HCT116 (cell line): ENCODE data around the gene TMEM217. TPM values are rescaled to one million over a fixed set of nuclear protein-coding genes. Genes with fewer than 3 reads are reported as not detected.

Source experiments
- ATAC-seq: fragments of 200-7000 bp; cut with Tn5 transposase; 2 replicates; pipeline ENCODE4 v1.9.1; 2020; ENCODE audit warnings: mild to moderate bottlenecking, moderate library complexity
- BruUV-seq: library from RNA; stranded (reverse); fragments of 400-500 nt; replicated peaks from 2 replicates; lab custom pipeline; 2021; lab: Mats Ljungman, UMichigan
- CTCF ChIA-PET: fragments of 300-600 bp; sonication (Branson Sonifier 250); formaldehyde crosslinking; loops from one replicate; lab custom pipeline; 2021; ENCODE audit warnings: antibody characterized with exemption; lab: Charles Lee
- POLR2A ChIA-PET: fragments of 300-600, 350-600 bp; sonication (Branson Sonifier 250); formaldehyde crosslinking; loops from one replicate; lab custom pipeline; 2021; ENCODE audit warnings: antibody characterized with exemption; lab: Charles Lee
- RAD21 ChIA-PET, 2 experiments: fragments of 300-600 bp; sonication (Branson Sonifier 250); formaldehyde crosslinking; loops; one replicate each; lab custom pipeline; 2023; ENCODE audit warnings: low total read pairs in 2 of 2; ENCODE audit not compliant: uncharacterized antibody in 2 of 2, unreplicated experiment in 2 of 2, low non-redundant PET in 1 of 2; lab: Charles Lee
- DNase-seq: peaks from one replicate; pipeline ENCODE4 v3.0.0-alpha.2; 2010; ENCODE audit warnings: low read depth, low spot score
- H2AFZ ChIP-seq: fragments of 200-600 bp; shearing (Covaris generic), sonication (generic); 2 replicates; pipeline ENCODE4 v1.6.1; 2017; ENCODE audit warnings: low read depth, mixed run types, mixed read lengths, antibody characterized with exemption, low read length; ENCODE audit not compliant: poor library complexity, severe bottlenecking
- H3K27ac ChIP-seq: 2 replicates; pipeline ENCODE4 v1.5.1; 2012; ENCODE audit warnings: low read depth, low read length
- H3K27me3 ChIP-seq: fragments of 200-600 bp; sonication (generic); 2 replicates; pipeline ENCODE4 v1.6.1; 2016; ENCODE audit warnings: mixed run types, low read length, mixed read lengths; ENCODE audit not compliant: insufficient read depth
- H3K36me3 ChIP-seq, 2 experiments: fragments of 200-500 bp in 1 of 2; fragments of 200-600 bp in 1 of 2; sonication (Bioruptor generic) in 1 of 2; sonication (generic) in 1 of 2; 2 replicates each; pipeline versions ENCODE4 v1.5.1 to v1.6.1; 2014 to 2016; ENCODE audit warnings: low read length in 2 of 2, inconsistent platforms in 1 of 2, mixed read lengths in 1 of 2, mixed run types in 1 of 2; ENCODE audit not compliant: insufficient read depth in 2 of 2, control insufficient read depth in 1 of 2
- H3K4me1 ChIP-seq, 2 experiments: fragments of 200-600 bp in 1 of 2; sonication (generic) in 1 of 2; 2 replicates each; pipeline versions ENCODE4 v1.5.1 to v1.6.1; 2012 to 2017; ENCODE audit warnings: low read length in 2 of 2, inconsistent platforms in 1 of 2, mild to moderate bottlenecking in 1 of 2, mixed read lengths in 1 of 2, mixed run types in 1 of 2, moderate library complexity in 1 of 2; ENCODE audit not compliant: insufficient read depth in 2 of 2, control insufficient read depth in 1 of 2
- H3K4me2 ChIP-seq: fragments of 200-600 bp; sonication (generic); 2 replicates; pipeline ENCODE4 v1.6.1; 2017; ENCODE audit warnings: mixed run types, low read length, mixed read lengths
- H3K4me3 ChIP-seq, 2 experiments: fragments of 200-600 bp in 1 of 2; sonication (generic) in 1 of 2; replicated peaks in 1 of 2; 2 replicates each; pipeline ENCODE4 v1.5.1; 2011 to 2016; ENCODE audit warnings: low read length in 2 of 2, control low read depth in 1 of 2, low read depth in 1 of 2, mild to moderate bottlenecking in 1 of 2, mixed read lengths in 1 of 2, mixed run types in 1 of 2
- H3K79me2 ChIP-seq: fragments of 200-600 bp; sonication (generic); 2 replicates; pipeline ENCODE4 v1.6.1; 2017; ENCODE audit warnings: mild to moderate bottlenecking, mixed run types, low read length, moderate library complexity, mixed read lengths; ENCODE audit not compliant: insufficient read depth
- H3K9ac ChIP-seq: fragments of 200-600 bp; sonication (generic); 2 replicates; pipeline ENCODE4 v1.6.1; 2016; ENCODE audit warnings: low read length, mixed read lengths
- H3K9me2 ChIP-seq: fragments of 200-600 bp; sonication (generic), shearing (Covaris generic); 2 replicates; pipeline ENCODE4 v1.6.1; 2017; ENCODE audit warnings: mixed run types, mild to moderate bottlenecking, moderate library complexity; ENCODE audit not compliant: insufficient read depth
- H3K9me3 ChIP-seq, 2 experiments: fragments of 200-500 bp in 1 of 2; fragments of 200-600 bp in 1 of 2; sonication (Bioruptor generic) in 1 of 2; sonication (generic) in 1 of 2; 2 replicates each; pipeline ENCODE4 v1.6.1; 2014 to 2017; ENCODE audit warnings: low read length in 2 of 2, mixed read lengths in 2 of 2, inconsistent platforms in 1 of 2, low read depth in 1 of 2, mild to moderate bottlenecking in 1 of 2, mixed run types in 1 of 2, moderate library complexity in 1 of 2; ENCODE audit not compliant: control insufficient read depth in 1 of 2, insufficient read depth in 1 of 2
- H4K20me1 ChIP-seq: fragments of 200-600 bp; sonication (generic), shearing (Covaris generic); 2 replicates; pipeline ENCODE4 v1.6.1; 2017; ENCODE audit warnings: mixed run types, mild to moderate bottlenecking, moderate library complexity; ENCODE audit not compliant: insufficient read depth
- ATF3 ChIP-seq: IDR thresholded peaks from 2 replicates; pipeline ENCODE4 v1.6.1; 2012
- CBX3 ChIP-seq: IDR thresholded peaks from 2 replicates; pipeline ENCODE4 v1.6.1; 2012; ENCODE audit warnings: low read depth
- CEBPB ChIP-seq: IDR thresholded peaks from 2 replicates; pipeline ENCODE4 v1.6.1; 2012; ENCODE audit warnings: low read depth
- EGR1 ChIP-seq: IDR thresholded peaks from 2 replicates; pipeline ENCODE4 v1.6.1; 2012; ENCODE audit warnings: low read depth
- ELF1 ChIP-seq: IDR thresholded peaks from 2 replicates; pipeline ENCODE4 v1.6.1; 2012; ENCODE audit warnings: low read depth, borderline replicate concordance
- FOSL1 ChIP-seq: IDR thresholded peaks from 2 replicates; pipeline ENCODE4 v1.6.1; 2012; ENCODE audit warnings: low read depth
- JUND ChIP-seq: IDR thresholded peaks from 2 replicates; pipeline ENCODE4 v1.6.1; 2012
- MAX ChIP-seq: IDR thresholded peaks from 2 replicates; pipeline ENCODE4 v1.6.1; 2012
- POLR2AphosphoS5 ChIP-seq: IDR thresholded peaks from 2 replicates; pipeline ENCODE4 v1.6.1; 2011; ENCODE audit warnings: mild to moderate bottlenecking, low read depth, low read length, moderate library complexity
- SP1 ChIP-seq: IDR thresholded peaks from 2 replicates; pipeline ENCODE4 v1.6.1; 2012; ENCODE audit warnings: low read depth
- TCF7L2 ChIP-seq: IDR thresholded peaks from 2 replicates; pipeline ENCODE4 v1.7.0; 2011; ENCODE audit warnings: borderline replicate concordance, inconsistent platforms; ENCODE audit not compliant: insufficient read depth, insufficient read length; ENCODE audit errors: extremely low read depth
- YY1 ChIP-seq: IDR thresholded peaks from 2 replicates; pipeline ENCODE4 v1.6.1; 2011; ENCODE audit warnings: low read length, low read depth, moderate library complexity, mild to moderate bottlenecking; ENCODE audit not compliant: insufficient replicate concordance; ENCODE audit errors: extremely low read depth
- intact Hi-C: fragments of 100-400 bp; cut with micrococcal nuclease; formaldehyde crosslinking; loops from 2 replicates; pipeline ENCODE4 v1.10.0; 2022
- total RNA-seq: library from RNA; stranded (reverse); gene quantifications from one replicate; pipeline ENCODE4 v1.2.1, GENCODE V29; 2021; ENCODE audit not compliant: unreplicated experiment

The TMEM217 gene
- total RNA-seq, 1 experiment from 2014 or later, result 0.98 TPM

- H3K9me3 ChIP-seq, result no peaks in the 10 kb centered on the region
- H3K79me2 ChIP-seq, result no peaks in the 10 kb centered on the region
- no peaks in the 10 kb centered on the region for H3K36me3 ChIP-seq
- DNase-seq, result peak; percentile 82
- POLR2A ChIA-PET, result interaction anchor here (0.7 to 2.1 kb wide), 3 partner anchors 16 to 22 kb away, joined by 3 to 10 read pairs (median 4); partner anchors contain the start of genes TBC1D22B and TMEM217
- TF ChIP-seq EGR1 (0 out of 2 replicates have a peak, but pooled peaks have one; percentile 23), YY1 (peak; percentile 56), POLR2AphosphoS5 (peak; percentile 38; the same call in 1 of the 2 replicates), TCF7L2 (no peak), JUND (peak; percentile 76), CBX3 (peak; percentile 87), ELF1 (peak; percentile 45), ATF3 (no peak), MAX (no peak; the same call in 1 of the 2 replicates), SP1 (peak; percentile 70), CEBPB (peak; percentile 69), FOSL1 (peak; percentile 81)
- TF ChIP-seq, all 23 proteins: peak for 9
- intact Hi-C loops, result no loop called here
- Histone ChIP-seq H3K4me1 (peaks cover 44 to 68% of the 10 kb centered on the region in 2 experiments), H3K27ac (peak overlapping the region; percentile 74), H2AFZ (peak overlapping the region; percentile 39), H3K27me3 (no peaks in the 10 kb centered on the region), H3K9ac (peak overlapping the region; percentile 25), H3K4me3 (peak overlapping the region; percentile 24 to 27), H4K20me1 (no peaks in the 10 kb centered on the region), H3K9me2 (no peaks in the 10 kb centered on the region), H3K4me2 (peak overlapping the region; percentile 65)
- CTCF ChIA-PET, result interaction anchor here (0.7 to 1.2 kb wide), 2 partner anchors 72 to 224 kb away, joined by 3 to 4 read pairs; no protein-coding TSS in a partner anchor
- RAD21 ChIA-PET, result interaction anchor here in 1 of 2 experiments (0.6 kb wide), 1 partner anchor 457 kb away, joined by 3 read pairs; no protein-coding TSS in a partner anchor
- BruUV-seq, result TSS peak; percentile 72
- ATAC-seq, result peak; percentile 81
These were observed 15.4 kb downstream of the TMEM217 start for GRCh38 chr6:37242429-37243052.
